Gastroesophageal sphincter (tissue), 3 donors: ENCODE data around the gene ARL10.

Source experiments
- POLR2A ChIP-seq, 2 donors: fragments of 450-650 bp; IDR thresholded peaks; one replicate each; pipeline ENCODE4 v1.6.1; 2017; ENCODE audit warnings: antibody characterized with exemption in 2 of 2, mild to moderate bottlenecking in 2 of 2, moderate library complexity in 1 of 2
- TF ChIP-seq, protein P1 (sequence below), 4 experiments: fragments of 200-600 bp in 2 of 4; fragments of 450-650 bp in 2 of 4; sonication (generic) in 1 of 4; IDR thresholded peaks; one replicate each; pipeline ENCODE4 v1.5.1; 2017 to 2019; ENCODE audit warnings: antibody characterized with exemption in 4 of 4, mild to moderate bottlenecking in 2 of 4, moderate library complexity in 2 of 4

DNA sequence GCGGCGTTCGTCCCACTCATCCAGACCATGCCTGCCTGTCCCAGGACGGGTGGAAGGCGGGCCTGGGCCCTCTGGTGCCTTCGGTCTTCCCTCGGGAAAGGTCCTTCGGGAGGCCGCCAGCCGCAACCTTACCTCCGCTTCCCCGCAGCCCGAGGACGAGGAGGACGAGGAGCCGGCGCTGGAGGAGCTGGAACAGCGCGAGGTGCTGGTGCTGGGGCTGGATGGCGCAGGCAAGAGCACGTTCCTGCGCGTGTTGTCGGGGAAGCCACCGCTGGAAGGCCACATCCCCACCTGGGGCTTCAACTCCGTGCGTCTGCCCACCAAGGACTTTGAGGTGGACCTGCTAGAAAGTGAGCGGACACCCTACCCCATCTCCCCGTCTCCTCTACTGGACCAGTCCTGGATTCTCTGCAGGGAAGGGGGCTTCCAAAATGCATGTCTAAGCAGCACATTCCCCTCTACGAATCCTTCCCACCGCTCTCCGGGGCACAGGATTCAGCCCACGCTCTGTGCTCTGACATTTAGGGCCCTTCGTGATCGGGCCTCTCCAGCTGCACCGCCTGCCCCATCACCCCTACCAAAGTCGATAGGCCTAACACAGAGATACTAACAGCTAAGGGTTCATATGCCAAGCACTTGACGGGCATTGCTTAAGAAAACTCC is 1.1 kb downstream of the ARL10 start:
- TF ChIP-seq, protein P1, sequence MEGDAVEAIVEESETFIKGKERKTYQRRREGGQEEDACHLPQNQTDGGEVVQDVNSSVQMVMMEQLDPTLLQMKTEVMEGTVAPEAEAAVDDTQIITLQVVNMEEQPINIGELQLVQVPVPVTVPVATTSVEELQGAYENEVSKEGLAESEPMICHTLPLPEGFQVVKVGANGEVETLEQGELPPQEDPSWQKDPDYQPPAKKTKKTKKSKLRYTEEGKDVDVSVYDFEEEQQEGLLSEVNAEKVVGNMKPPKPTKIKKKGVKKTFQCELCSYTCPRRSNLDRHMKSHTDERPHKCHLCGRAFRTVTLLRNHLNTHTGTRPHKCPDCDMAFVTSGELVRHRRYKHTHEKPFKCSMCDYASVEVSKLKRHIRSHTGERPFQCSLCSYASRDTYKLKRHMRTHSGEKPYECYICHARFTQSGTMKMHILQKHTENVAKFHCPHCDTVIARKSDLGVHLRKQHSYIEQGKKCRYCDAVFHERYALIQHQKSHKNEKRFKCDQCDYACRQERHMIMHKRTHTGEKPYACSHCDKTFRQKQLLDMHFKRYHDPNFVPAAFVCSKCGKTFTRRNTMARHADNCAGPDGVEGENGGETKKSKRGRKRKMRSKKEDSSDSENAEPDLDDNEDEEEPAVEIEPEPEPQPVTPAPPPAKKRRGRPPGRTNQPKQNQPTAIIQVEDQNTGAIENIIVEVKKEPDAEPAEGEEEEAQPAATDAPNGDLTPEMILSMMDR (IDR thresholded peaks at IDR 0.05): no peak
- no peak for TF ChIP-seq POLR2A (IDR thresholded peaks at IDR 0.05)
